HepG2 (cell line): Measurements from ENCODE around the gene MMAA. TPM values are rescaled to one million over a fixed set of nuclear protein-coding genes. Genes with fewer than 3 reads are reported as not detected.

Experiments used
- ATAC-seq: fragments of 200-7000 bp; cut with Tn5 transposase; 3 replicates; pipeline ENCODE4 v1.9.1; 2020; ENCODE audit warnings: mild to moderate bottlenecking, moderate library complexity
- BruUV-seq: library from RNA; stranded (reverse); fragments of 400-500 nt; replicated peaks from 2 replicates; lab custom pipeline; 2021; lab: Mats Ljungman, UMichigan
- CTCF ChIA-PET: fragments of 300-600 bp; formaldehyde crosslinking; extraction: SDS; loops from one replicate; lab custom pipeline; 2021; ENCODE audit warnings: low total read pairs, inconsistent platforms, low intra/inter-chr PET ratio; lab: Yijun Ruan, JAX
- POLR2A ChIA-PET: fragments of 350-600 bp; sonication (Branson Sonifier 250); formaldehyde crosslinking; loops from one replicate; lab custom pipeline; 2020; ENCODE audit warnings: antibody characterized with exemption, inconsistent platforms; lab: Yijun Ruan, JAX
- DNase-seq: peaks from one replicate; pipeline ENCODE4 v3.0.0-alpha.2; 2015; ENCODE audit warnings: low spot score
- FAIRE-seq: peaks from 3 replicates; lab custom pipeline; 2011; peaks lifted over from hg19 to GRCh38; lab: Jason Lieb, UNC
- H2AFZ ChIP-seq: one replicate; pipeline ENCODE4 v1.6.1; 2011; ENCODE audit warnings: low read length, inconsistent platforms
- H3K27ac ChIP-seq: fragments of 300-600 bp; 3 replicates; pipeline ENCODE4 v1.8.0; 2011; ENCODE audit warnings: mixed run types, mild to moderate bottlenecking, mixed read lengths, low read length, inconsistent platforms; ENCODE audit not compliant: insufficient read depth; ENCODE audit errors: extremely low read length
- H3K27me3 ChIP-seq, 2 experiments: fragments of 200-600 bp in 1 of 2; 2 replicates in 1 of 2; 3 replicates in 1 of 2; pipeline versions ENCODE4 v1.6.0 to v1.8.0; 2011; ENCODE audit warnings: low read length in 2 of 2, mild to moderate bottlenecking in 2 of 2, moderate library complexity in 2 of 2, inconsistent platforms in 1 of 2; ENCODE audit not compliant: insufficient read depth in 2 of 2, control insufficient read depth in 1 of 2
- H3K36me3 ChIP-seq, 2 experiments: fragments of 200-600 bp in 1 of 2; replicated peaks in 1 of 2; 2 replicates in 1 of 2; 3 replicates in 1 of 2; pipeline versions ENCODE4 v1.5.1 to v1.8.0; 2011; ENCODE audit warnings: low read length in 2 of 2, inconsistent platforms in 1 of 2; ENCODE audit not compliant: insufficient read depth in 2 of 2, control insufficient read depth in 1 of 2
- H3K4me1 ChIP-seq: 2 replicates; pipeline ENCODE4 v1.5.1; 2012; ENCODE audit warnings: low read length, inconsistent platforms; ENCODE audit not compliant: insufficient read depth
- H3K4me2 ChIP-seq: 2 replicates; pipeline ENCODE4 v1.6.0; 2011; ENCODE audit warnings: low read depth, low read length, inconsistent platforms
- H3K4me3 ChIP-seq, 3 experiments: fragments of 200-600 bp in 1 of 3; sonication (generic), shearing (Covaris generic) in 1 of 3; replicated peaks in 1 of 3; 2 replicates each; pipeline ENCODE4 v1.5.1; 2011 to 2016; ENCODE audit warnings: low read length in 3 of 3, inconsistent platforms in 2 of 3, low read depth in 2 of 3, mild to moderate bottlenecking in 2 of 3, control low read depth in 1 of 3, mixed read lengths in 1 of 3; ENCODE audit not compliant: insufficient read depth in 1 of 3
- H3K79me2 ChIP-seq: one replicate; pipeline ENCODE4 v1.6.1; 2011; ENCODE audit warnings: low read length, inconsistent platforms; ENCODE audit not compliant: insufficient read depth
- H3K9ac ChIP-seq: 2 replicates; pipeline ENCODE4 v1.6.0; 2011; ENCODE audit warnings: mild to moderate bottlenecking, low read depth, low read length, inconsistent platforms; ENCODE audit not compliant: insufficient read depth
- H3K9me3 ChIP-seq: 2 replicates; pipeline ENCODE4 v1.5.1; 2012; ENCODE audit warnings: mild to moderate bottlenecking, low read length
- H4K20me1 ChIP-seq: 2 replicates; pipeline ENCODE4 v1.6.0; 2011; ENCODE audit warnings: inconsistent platforms, mild to moderate bottlenecking, low read length, moderate library complexity; ENCODE audit not compliant: insufficient read depth
- EEA1 ChIP-seq: sonication (generic); formaldehyde crosslinking; IDR thresholded peaks from 2 replicates; pipeline ENCODE4 v1.5.1; 2020; ENCODE audit warnings: mild to moderate bottlenecking, missing genetic modification reagents, borderline replicate concordance
- GLI4 ChIP-seq: sonication (generic); formaldehyde crosslinking; IDR thresholded peaks from 2 replicates; pipeline ENCODE4 v1.5.1; 2020; ENCODE audit warnings: missing genetic modification reagents, mild to moderate bottlenecking, moderate library complexity, borderline replicate concordance
- HDAC2 ChIP-seq: sonication (generic); formaldehyde crosslinking; IDR thresholded peaks from 2 replicates; pipeline ENCODE4 v1.4.0; 2020; ENCODE audit warnings: missing genetic modification reagents
- NR2F1 ChIP-seq, 2 experiments: fragments of 450-650 bp in 1 of 2; formaldehyde crosslinking in 1 of 2; IDR thresholded peaks; 2 replicates each; pipeline versions ENCODE4 v1.5.0 to v1.6.1; 2016 to 2020; ENCODE audit warnings: mild to moderate bottlenecking in 1 of 2, missing compliant biosample characterization in 1 of 2, missing genetic modification reagents in 1 of 2, moderate library complexity in 1 of 2
- POLR2A ChIP-seq, 2 experiments: IDR thresholded peaks; 2 replicates each; pipeline ENCODE4 v1.6.1; 2011; ENCODE audit warnings: low read depth in 2 of 2, low read length in 2 of 2, mild to moderate bottlenecking in 1 of 2, moderate library complexity in 1 of 2; ENCODE audit not compliant: insufficient read depth in 1 of 2
- SYNCRIP ChIP-seq: fragments of 200-400 bp; formaldehyde crosslinking; IDR thresholded peaks from 2 replicates; pipeline ENCODE4 v1.6.1; 2018; ENCODE audit warnings: mild to moderate bottlenecking, low read depth, low read length; ENCODE audit not compliant: insufficient read depth
- ZBTB33 ChIP-seq: sonication (generic); formaldehyde crosslinking; IDR thresholded peaks from 2 replicates; pipeline ENCODE4 v1.4.0; 2020; ENCODE audit warnings: missing genetic modification reagents
- ZNF136 ChIP-seq: sonication (generic); formaldehyde crosslinking; IDR thresholded peaks from 2 replicates; pipeline ENCODE4 v1.8.1; 2022; ENCODE audit warnings: low read depth, mild to moderate bottlenecking, moderate library complexity, missing genetic modification reagents
- ZNF264 ChIP-seq: sonication (generic); formaldehyde crosslinking; IDR thresholded peaks from 2 replicates; pipeline ENCODE4 v1.4.0; 2020; ENCODE audit warnings: missing genetic modification reagents
- ZNF292 ChIP-seq: sonication (generic); formaldehyde crosslinking; IDR thresholded peaks from 2 replicates; pipeline ENCODE4 v1.8.1; 2022; ENCODE audit warnings: mild to moderate bottlenecking, low read depth, missing genetic modification reagents, borderline replicate concordance
- ZNF792 ChIP-seq: IDR thresholded peaks from 2 replicates; pipeline ENCODE4 v1.6.1; 2016
- WGBS: methylation state at CpG from one replicate; pipeline ENCODE4 v1.1.6; 2017; ENCODE audit warnings: low lambda C conversion rate; 5-methylcytosine and 5-hydroxymethylcytosine counted together
- in situ Hi-C: cut with HindIII; loops from 2 replicates; pipeline ENCODE4 v1.10.0; 2017; ENCODE audit warnings: low pct_unique_long_range_greater_than_20kb; ENCODE audit not compliant: extremely low pct_ligation_motif_present
- intact Hi-C: fragments of 100-400 bp; cut with micrococcal nuclease; formaldehyde crosslinking; loops from one replicate; pipeline ENCODE4 v1.10.0; 2022; ENCODE audit not compliant: unreplicated experiment
- polyA plus RNA-seq, 8 experiments: library from polyadenylated mRNA; depleted of rRNA in 3 of 8; stranded (reverse) in 7 of 8; unstranded in 1 of 8; fragments of >200 nt; fragmentation: Illumina TruSeq in 4 of 8; extraction: Trizol in 4 of 8; gene quantifications; 2 replicates each; pipeline versions ENCODE4 v1.2.1 to v1.2.3, GENCODE V29; 2011 to 2016; ENCODE audit warnings: low read depth in 4 of 8, missing spikeins in 1 of 8, mixed read lengths in 1 of 8; ENCODE audit not compliant: insufficient read depth in 1 of 8
- total RNA-seq, 5 experiments: library from RNA; depleted of rRNA; stranded (reverse); fragments of >200 nt; fragmentation: Illumina TruSeq; extraction: Trizol; gene quantifications; 2 replicates each; pipeline ENCODE4 v1.2.3, GENCODE V29; 2016; ENCODE audit warnings: low read depth in 1 of 5
- TF ChIP-seq, protein P1 (sequence below): sonication (generic); formaldehyde crosslinking; IDR thresholded peaks from 2 replicates; pipeline ENCODE4 v1.5.1; 2020; ENCODE audit warnings: missing genetic modification reagents, mild to moderate bottlenecking, borderline replicate concordance
- TF ChIP-seq, protein P2 (sequence below): sonication (generic); formaldehyde crosslinking; IDR thresholded peaks from 2 replicates; pipeline ENCODE4 v1.5.0; 2020; ENCODE audit warnings: mild to moderate bottlenecking, missing genetic modification reagents, borderline replicate concordance

MMAA gene
- total and polyA plus RNA-seq, 2 of the 13 experiments (the other 11 are each of a cell fraction or from before 2014, with no cell fraction given), result 1.3 to 2.8 TPM

GRCh38 chr4:145613566-145614232, 5.5 kb upstream of the MMAA start:
- Histone ChIP-seq H3K36me3 (no peaks in the 10 kb centered on the region), H3K9ac (no peak overlapping the region), H2AFZ (no peak overlapping the region), H3K79me2 (no peaks in the 10 kb centered on the region), H4K20me1 (no peaks in the 10 kb centered on the region), H3K27me3 (no peaks in the 10 kb centered on the region; a peak in 1 of 5 replicates), H3K4me1 (peaks cover 13% of the 10 kb centered on the region), H3K4me2 (no peak overlapping the region), H3K9me3 (no peaks in the 10 kb centered on the region), H3K27ac (no peak overlapping the region), H3K4me3 (no peak overlapping the region)
- intact Hi-C loops, result loop anchor here (10.0 kb wide), 1 partner anchor 1439 kb away; no protein-coding TSS in a partner anchor
- DNase-seq (no peak), ATAC-seq (no peak), FAIRE-seq (no peak)
- BruUV-seq, result no TSS peak
- WGBS, result 62% methylated on average over 4 of the region's 5 CpGs
- ChIA-PET POLR2A (no interaction called here), CTCF (no interaction called here)
- in situ Hi-C loops, result loop anchor here (10.0 kb wide), 2 partner anchors 399 to 1439 kb away; no protein-coding TSS in a partner anchor
- no peak for TF ChIP-seq ZNF292 (CRISPR knock-in tag)
- no peak for TF ChIP-seq NR2F1 (CRISPR knock-in tag; IDR thresholded peaks at IDR 0.05)
- TF ChIP-seq ZNF792 (CRISPR knock-in tag), result no peak
- no peak for TF ChIP-seq EEA1 (CRISPR knock-in tag)
- no peak for TF ChIP-seq POLR2A (IDR thresholded peaks at IDR 0.05; ENCODE audit: insufficient read depth in 1 of 2, low read depth in 2 of 2, low read length in 2 of 2)
- TF ChIP-seq ZNF264 (CRISPR knock-in tag), result no peak
- TF ChIP-seq, protein P1, sequence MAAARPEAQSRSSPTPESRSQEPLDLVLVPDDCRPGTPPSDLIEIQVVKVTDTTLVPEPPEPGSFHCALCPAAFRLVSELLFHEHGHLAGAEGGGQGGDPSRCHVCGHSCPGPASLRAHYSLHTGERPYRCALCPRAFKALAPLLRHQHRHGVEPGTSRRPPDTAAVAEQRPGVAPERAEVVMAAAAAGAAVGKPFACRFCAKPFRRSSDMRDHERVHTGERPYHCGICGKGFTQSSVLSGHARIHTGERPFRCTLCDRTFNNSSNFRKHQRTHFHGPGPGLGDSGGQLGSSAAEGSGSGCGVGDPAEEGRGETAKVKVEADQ (CRISPR knock-in tag), result no peak
- TF ChIP-seq, protein P2, sequence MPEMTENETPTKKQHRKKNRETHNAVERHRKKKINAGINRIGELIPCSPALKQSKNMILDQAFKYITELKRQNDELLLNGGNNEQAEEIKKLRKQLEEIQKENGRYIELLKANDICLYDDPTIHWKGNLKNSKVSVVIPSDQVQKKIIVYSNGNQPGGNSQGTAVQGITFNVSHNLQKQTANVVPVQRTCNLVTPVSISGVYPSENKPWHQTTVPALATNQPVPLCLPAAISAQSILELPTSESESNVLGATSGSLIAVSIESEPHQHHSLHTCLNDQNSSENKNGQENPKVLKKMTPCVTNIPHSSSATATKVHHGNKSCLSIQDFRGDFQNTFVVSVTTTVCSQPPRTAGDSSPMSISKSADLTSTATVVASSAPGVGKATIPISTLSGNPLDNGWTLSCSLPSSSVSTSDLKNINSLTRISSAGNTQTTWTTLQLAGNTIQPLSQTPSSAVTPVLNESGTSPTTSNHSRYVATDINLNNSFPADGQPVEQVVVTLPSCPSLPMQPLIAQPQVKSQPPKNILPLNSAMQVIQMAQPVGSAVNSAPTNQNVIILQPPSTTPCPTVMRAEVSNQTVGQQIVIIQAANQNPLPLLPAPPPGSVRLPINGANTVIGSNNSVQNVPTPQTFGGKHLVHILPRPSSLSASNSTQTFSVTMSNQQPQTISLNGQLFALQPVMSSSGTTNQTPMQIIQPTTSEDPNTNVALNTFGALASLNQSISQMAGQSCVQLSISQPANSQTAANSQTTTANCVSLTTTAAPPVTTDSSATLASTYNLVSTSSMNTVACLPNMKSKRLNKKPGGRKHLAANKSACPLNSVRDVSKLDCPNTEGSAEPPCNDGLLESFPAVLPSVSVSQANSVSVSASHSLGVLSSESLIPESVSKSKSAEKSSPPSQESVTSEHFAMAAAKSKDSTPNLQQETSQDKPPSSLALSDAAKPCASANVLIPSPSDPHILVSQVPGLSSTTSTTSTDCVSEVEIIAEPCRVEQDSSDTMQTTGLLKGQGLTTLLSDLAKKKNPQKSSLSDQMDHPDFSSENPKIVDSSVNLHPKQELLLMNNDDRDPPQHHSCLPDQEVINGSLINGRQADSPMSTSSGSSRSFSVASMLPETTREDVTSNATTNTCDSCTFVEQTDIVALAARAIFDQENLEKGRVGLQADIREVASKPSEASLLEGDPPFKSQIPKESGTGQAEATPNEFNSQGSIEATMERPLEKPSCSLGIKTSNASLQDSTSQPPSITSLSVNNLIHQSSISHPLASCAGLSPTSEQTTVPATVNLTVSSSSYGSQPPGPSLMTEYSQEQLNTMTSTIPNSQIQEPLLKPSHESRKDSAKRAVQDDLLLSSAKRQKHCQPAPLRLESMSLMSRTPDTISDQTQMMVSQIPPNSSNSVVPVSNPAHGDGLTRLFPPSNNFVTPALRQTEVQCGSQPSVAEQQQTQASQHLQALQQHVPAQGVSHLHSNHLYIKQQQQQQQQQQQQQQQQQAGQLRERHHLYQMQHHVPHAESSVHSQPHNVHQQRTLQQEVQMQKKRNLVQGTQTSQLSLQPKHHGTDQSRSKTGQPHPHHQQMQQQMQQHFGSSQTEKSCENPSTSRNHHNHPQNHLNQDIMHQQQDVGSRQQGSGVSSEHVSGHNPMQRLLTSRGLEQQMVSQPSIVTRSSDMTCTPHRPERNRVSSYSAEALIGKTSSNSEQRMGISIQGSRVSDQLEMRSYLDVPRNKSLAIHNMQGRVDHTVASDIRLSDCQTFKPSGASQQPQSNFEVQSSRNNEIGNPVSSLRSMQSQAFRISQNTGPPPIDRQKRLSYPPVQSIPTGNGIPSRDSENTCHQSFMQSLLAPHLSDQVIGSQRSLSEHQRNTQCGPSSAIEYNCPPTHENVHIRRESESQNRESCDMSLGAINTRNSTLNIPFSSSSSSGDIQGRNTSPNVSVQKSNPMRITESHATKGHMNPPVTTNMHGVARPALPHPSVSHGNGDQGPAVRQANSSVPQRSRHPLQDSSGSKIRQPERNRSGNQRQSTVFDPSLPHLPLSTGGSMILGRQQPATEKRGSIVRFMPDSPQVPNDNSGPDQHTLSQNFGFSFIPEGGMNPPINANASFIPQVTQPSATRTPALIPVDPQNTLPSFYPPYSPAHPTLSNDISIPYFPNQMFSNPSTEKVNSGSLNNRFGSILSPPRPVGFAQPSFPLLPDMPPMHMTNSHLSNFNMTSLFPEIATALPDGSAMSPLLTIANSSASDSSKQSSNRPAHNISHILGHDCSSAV (CRISPR knock-in tag), result no peak
- no peak for TF ChIP-seq SYNCRIP
- no peak for TF ChIP-seq ZBTB33 (CRISPR knock-in tag)
- no peak for TF ChIP-seq GLI4
- TF ChIP-seq ZNF136 (CRISPR knock-in tag), result no peak
- TF ChIP-seq HDAC2 (CRISPR knock-in tag), result no peak
